Spinal cord (tissue), 10 donors: ENCODE measurements around the gene FAM114A2. TPM values are rescaled to one million over a fixed set of nuclear protein-coding genes. Genes with fewer than 3 reads are reported as not detected.
A peak's percentile ranks its signal among the peaks of the same experiment; 100 is the strongest.

Experiments
- DNase-seq, 6 donors: peaks; one replicate each; pipeline versions ENCODE4 v3.0.0 to v3.0.0-alpha.2; 2013 to 2015; ENCODE audit warnings: low spot score in 6 of 6, low read depth in 4 of 6
- H3K27ac ChIP-seq: one replicate; pipeline ENCODE4 v1.5.1; 2013; ENCODE audit warnings: low read depth, low read length, control low read depth
- H3K27me3 ChIP-seq: one replicate; pipeline ENCODE4 v1.6.1; 2013; ENCODE audit warnings: low read length; ENCODE audit not compliant: control insufficient read depth, insufficient read depth
- H3K36me3 ChIP-seq: one replicate; pipeline ENCODE4 v1.6.1; 2013; ENCODE audit warnings: low read length; ENCODE audit not compliant: control insufficient read depth, insufficient read depth
- H3K4me1 ChIP-seq: one replicate; pipeline ENCODE4 v1.6.1; 2013; ENCODE audit warnings: low read length; ENCODE audit not compliant: control insufficient read depth, insufficient read depth
- H3K4me3 ChIP-seq: one replicate; pipeline ENCODE4 v1.5.1; 2013; ENCODE audit warnings: low read depth, low read length, control low read depth
- H3K9me3 ChIP-seq: one replicate; pipeline ENCODE4 v1.6.1; 2013; ENCODE audit warnings: low read length; ENCODE audit not compliant: control insufficient read depth, insufficient read depth
- WGBS: methylation state at CpG from one replicate; pipeline ENCODE4 v1.1.5; 2013; ENCODE audit warnings: missing lambda C conversion rate; ENCODE audit not compliant: insufficient coverage; 5-methylcytosine and 5-hydroxymethylcytosine counted together
- polyA plus RNA-seq, 2 donors: library from polyadenylated mRNA; unstranded; fragments of 120-200 nt; gene quantifications; one replicate each; pipeline ENCODE4 v1.2.1, GENCODE V29; 2013; ENCODE audit not compliant: insufficient read length in 2 of 2
- total RNA-seq, 2 donors: library from RNA; depleted of rRNA in 1 of 2; stranded (reverse); fragments of 120-200 nt in 1 of 2; fragments of >200 nt in 1 of 2; gene quantifications; one replicate each; pipeline versions ENCODE4 v1.2.3 to v1.2.4, GENCODE V29; 2013 to 2014
- donor health status: healthy.

Gene FAM114A2
- total and polyA plus RNA-seq, 4 donors = 16.4 to 54.3 (median 27.1) TPM

GRCh38 chr5:154055201-154055600 lies 16.5 kb upstream of the FAM114A2 start:
- DNase-seq = peak in 2 of 6 donors; percentile 73 to 77
- Histone ChIP-seq H3K27me3 (no peaks in the 10 kb centered on the region), H3K27ac (no peak overlapping the region), H3K9me3 (no peaks in the 10 kb centered on the region), H3K4me1 (no peaks in the 10 kb centered on the region), H3K4me3 (no peak overlapping the region), H3K36me3 (no peaks in the 10 kb centered on the region)
- WGBS = 80% methylated on average over 2 of the region's 2 CpGs

GRCh38 chr5:154053468-154053867 lies 14.8 kb upstream of the FAM114A2 start:
- 95% methylated on average over 2 of the region's 4 CpGs for WGBS
- DNase-seq = no peak
- Histone ChIP-seq H3K27ac (no peak overlapping the region), H3K27me3 (no peaks in the 10 kb centered on the region), H3K9me3 (no peaks in the 10 kb centered on the region), H3K36me3 (no peaks in the 10 kb centered on the region), H3K4me3 (no peak overlapping the region), H3K4me1 (no peaks in the 10 kb centered on the region)

- peak in 2 of 6 donors; percentile 23 to 36 for DNase-seq
- H3K4me1 ChIP-seq = no peaks in the 10 kb centered on the region
- no peak overlapping the region for H3K4me3 ChIP-seq
- no peaks in the 10 kb centered on the region for H3K27me3 ChIP-seq
- no peak overlapping the region for H3K27ac ChIP-seq
- H3K36me3 ChIP-seq = no peaks in the 10 kb centered on the region
- no peaks in the 10 kb centered on the region for H3K9me3 ChIP-seq
- whole genome bisulfite sequencing = 59% methylated on average over 4 of the region's 5 CpGs
Observed at GRCh38 chr5:154049636-154050035, 10.9 kb upstream of the FAM114A2 start.

GRCh38 chr5:154047324-154047723 lies 8.6 kb upstream of the FAM114A2 start:
- no peak for DNase-seq
- no peaks in the 10 kb centered on the region for H3K36me3 ChIP-seq
- H3K4me1 ChIP-seq = no peaks in the 10 kb centered on the region
- no peak overlapping the region for H3K4me3 ChIP-seq
- no peaks in the 10 kb centered on the region for H3K9me3 ChIP-seq
- H3K27me3 ChIP-seq = no peaks in the 10 kb centered on the region
- 94% methylated on average over 2 of the region's 3 CpGs for WGBS
- H3K27ac ChIP-seq = no peak overlapping the region

GRCh38 chr5:154046486-154046885 lies 7.8 kb upstream of the FAM114A2 start:
- no peak overlapping the region for H3K4me3 ChIP-seq
- H3K27ac ChIP-seq = no peak overlapping the region
- DNase-seq = no peak
- WGBS = 83% methylated on average over 5 of the region's 7 CpGs
- no peaks in the 10 kb centered on the region for H3K27me3 ChIP-seq
- H3K4me1 ChIP-seq = no peaks in the 10 kb centered on the region
- H3K36me3 ChIP-seq = no peaks in the 10 kb centered on the region
- H3K9me3 ChIP-seq = no peaks in the 10 kb centered on the region

GRCh38 chr5:154044581-154044980 lies 5.9 kb upstream of the FAM114A2 start:
- H3K4me3 ChIP-seq = no peak overlapping the region
- no peak for DNase-seq
- no CpG with 5 or more reads among the region's 2 CpGs for WGBS
- H3K27me3 ChIP-seq = no peaks in the 10 kb centered on the region
- H3K27ac ChIP-seq = no peak overlapping the region
- H3K36me3 ChIP-seq = no peaks in the 10 kb centered on the region
- no peaks in the 10 kb centered on the region for H3K4me1 ChIP-seq
- H3K9me3 ChIP-seq = no peaks in the 10 kb centered on the region

GRCh38 chr5:154044099-154044498 lies 5.4 kb upstream of the FAM114A2 start:
- no peak overlapping the region for H3K27ac ChIP-seq
- H3K4me1 ChIP-seq = no peaks in the 10 kb centered on the region
- DNase-seq = no peak
- H3K4me3 ChIP-seq = no peak overlapping the region
- WGBS = 100% methylated on average over 1 of the region's 3 CpGs
- no peaks in the 10 kb centered on the region for H3K27me3 ChIP-seq
- no peaks in the 10 kb centered on the region for H3K9me3 ChIP-seq
- no peaks in the 10 kb centered on the region for H3K36me3 ChIP-seq

GRCh38 chr5:154042766-154043165 lies 4.1 kb upstream of the FAM114A2 start:
- no peaks in the 10 kb centered on the region for H3K4me1 ChIP-seq
- H3K9me3 ChIP-seq = no peaks in the 10 kb centered on the region
- H3K27me3 ChIP-seq = no peaks in the 10 kb centered on the region
- H3K27ac ChIP-seq = no peak overlapping the region
- peak in 1 of 6 donors; percentile 35 for DNase-seq
- H3K4me3 ChIP-seq = no peak overlapping the region
- no CpG with 5 or more reads among the region's 2 CpGs for WGBS
- H3K36me3 ChIP-seq = no peaks in the 10 kb centered on the region

GRCh38 chr5:154039458-154039829 lies 734 bp upstream of the FAM114A2 start:
- no peaks in the 10 kb centered on the region for H3K36me3 ChIP-seq
- DNase-seq = no peak
- WGBS = no CpG with 5 or more reads among the region's 1 CpG
- H3K4me1 ChIP-seq = peaks cover 3% of the 10 kb centered on the region
- peak overlapping the region; percentile 91 for H3K4me3 ChIP-seq
- H3K27ac ChIP-seq = no peak overlapping the region
- no peaks in the 10 kb centered on the region for H3K27me3 ChIP-seq
- no peaks in the 10 kb centered on the region for H3K9me3 ChIP-seq

- peak in 1 of 6 donors; percentile 30 for DNase-seq
- H3K27me3 ChIP-seq = no peaks in the 10 kb centered on the region
- peaks cover 3% of the 10 kb centered on the region for H3K4me1 ChIP-seq
- H3K36me3 ChIP-seq = no peaks in the 10 kb centered on the region
- no peaks in the 10 kb centered on the region for H3K9me3 ChIP-seq
- H3K27ac ChIP-seq = peak overlapping the region; percentile 79
- WGBS = 0% methylated on average over 19 of the region's 22 CpGs
- H3K4me3 ChIP-seq = peak overlapping the region; percentile 91
Observed at GRCh38 chr5:154038261-154038706, 426 bp downstream of the FAM114A2 start.
